Astrocyte of the cerebellum (primary cell): ENCODE results near the gene LRRC15.

Experiments
- DNase-seq: peaks from one replicate; pipeline ENCODE4 v3.0.0-alpha.2; 2011; ENCODE audit warnings: low read depth
- H3K4me3 ChIP-seq: 2 replicates; pipeline ENCODE4 v1.5.1; 2011; ENCODE audit warnings: mild to moderate bottlenecking, low read depth, low read length, moderate library complexity
- CTCF ChIP-seq: IDR thresholded peaks from 2 replicates; pipeline ENCODE4 v1.5.1; 2012; ENCODE audit warnings: low read length, low read depth, moderate library complexity, mild to moderate bottlenecking; ENCODE audit errors: missing control alignments
- in situ Hi-C: cut with HindIII; loops from 2 replicates; pipeline ENCODE4 v1.10.0; 2017; ENCODE audit warnings: low sequenced_read_pairs

The LRRC15 gene

GRCh38 chr3:194395778-194396538 is 26.4 kb upstream of the LRRC15 start:
- DNase-seq = no peak
- in situ Hi-C loops = no loop called here
- no peak overlapping the region for H3K4me3 ChIP-seq
- no peak for TF ChIP-seq CTCF

- in situ Hi-C loops = no loop called here
- no peak for DNase-seq
- H3K4me3 ChIP-seq = no peak overlapping the region
- no peak for TF ChIP-seq CTCF
Observed at GRCh38 chr3:194395212-194395611, 25.7 kb upstream of the LRRC15 start.

GRCh38 chr3:194392576-194392975 is 23.0 kb upstream of the LRRC15 start:
- no peak for TF ChIP-seq CTCF
- DNase-seq = no peak
- no peak overlapping the region for H3K4me3 ChIP-seq
- in situ Hi-C loops = no loop called here

- in situ Hi-C loops = no loop called here
- no peak for DNase-seq
- TF ChIP-seq CTCF = no peak
- H3K4me3 ChIP-seq = no peak overlapping the region
Observed at GRCh38 chr3:194390835-194391234, 21.3 kb upstream of the LRRC15 start.

GRCh38 chr3:194389269-194389668 is 19.7 kb upstream of the LRRC15 start:
- TF ChIP-seq CTCF = no peak
- no peak for DNase-seq
- in situ Hi-C loops = no loop called here
- no peak overlapping the region for H3K4me3 ChIP-seq

GRCh38 chr3:194387926-194388418 is 18.4 kb upstream of the LRRC15 start:
- no peak for DNase-seq
- in situ Hi-C loops = no loop called here
- H3K4me3 ChIP-seq = no peak overlapping the region
- no peak for TF ChIP-seq CTCF
